ELR (cell line): Measurements from ENCODE around the gene IFITM10.
"Not testable (repeated sequence)": the region's sequence is repeated elsewhere in the genome, so short reads cannot be mapped to it uniquely, and the experiment has no call there.

Source experiments
- DNase-seq: peaks from one replicate; pipeline ENCODE4 v3.0.0-alpha.2; 2015; ENCODE audit warnings: low read depth

The IFITM10 gene

GRCh38 chr11:1691026-1691877 lies 59.1 kb downstream of the IFITM10 start:
- DNase-seq: no peak

- no peak for DNase-seq
Observed at GRCh38 chr11:1690167-1691025, 60.0 kb downstream of the IFITM10 start.

GRCh38 chr11:1689250-1690166 lies 60.9 kb downstream of the IFITM10 start:
- DNase-seq: not testable (repeated sequence)

DNA sequence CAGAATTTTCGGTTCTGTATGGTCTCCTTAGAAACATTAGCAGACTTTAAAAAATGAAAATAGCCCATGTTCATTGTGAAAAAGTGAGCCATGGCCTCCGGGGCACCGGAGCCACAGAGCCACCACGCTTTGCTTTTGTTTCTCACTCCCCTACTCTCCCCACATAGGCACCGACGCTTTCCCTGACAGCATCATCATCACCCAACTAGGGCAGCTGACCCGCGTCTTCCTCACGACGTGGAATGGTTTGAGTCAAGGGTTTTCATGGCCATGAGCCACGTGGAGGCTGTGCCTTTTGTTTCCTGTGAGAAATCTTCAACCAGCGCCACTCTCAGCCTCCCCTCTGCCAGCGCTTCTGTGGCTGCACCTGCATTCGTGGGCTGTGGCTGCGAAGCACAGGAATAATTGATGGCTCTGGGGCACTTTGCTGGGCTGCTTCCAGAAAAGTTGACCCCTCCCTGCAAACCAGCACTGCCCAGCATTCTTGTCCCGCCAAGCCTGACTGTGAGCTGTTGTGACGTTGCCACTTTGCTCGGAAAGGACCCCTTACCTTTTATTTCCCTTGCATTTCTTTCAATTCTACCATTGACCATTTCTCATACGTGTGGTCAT lies 62.0 kb downstream of the IFITM10 start:
- DNase-seq: not testable (repeated sequence)

DNA sequence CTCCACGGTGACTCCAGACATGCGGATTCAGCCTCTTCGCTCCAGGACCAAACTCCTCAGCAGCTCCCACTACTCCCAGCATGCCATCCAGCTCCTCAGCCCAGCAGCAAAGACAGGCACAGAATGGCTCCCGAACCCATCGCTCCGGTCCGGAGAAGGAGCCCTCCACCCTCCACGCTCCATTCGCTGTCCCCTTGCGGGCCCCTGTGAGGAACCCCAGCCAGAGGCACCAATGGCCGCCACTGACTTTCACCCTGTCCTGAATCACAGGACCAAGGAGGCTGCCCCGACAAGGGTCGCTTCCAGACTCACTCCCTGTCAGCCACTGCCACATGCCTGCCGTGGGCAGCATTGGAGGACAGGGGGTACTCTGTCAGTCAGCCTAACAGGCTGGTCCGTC lies 64.2 kb downstream of the IFITM10 start:
- not testable (repeated sequence) for DNase-seq

DNA sequence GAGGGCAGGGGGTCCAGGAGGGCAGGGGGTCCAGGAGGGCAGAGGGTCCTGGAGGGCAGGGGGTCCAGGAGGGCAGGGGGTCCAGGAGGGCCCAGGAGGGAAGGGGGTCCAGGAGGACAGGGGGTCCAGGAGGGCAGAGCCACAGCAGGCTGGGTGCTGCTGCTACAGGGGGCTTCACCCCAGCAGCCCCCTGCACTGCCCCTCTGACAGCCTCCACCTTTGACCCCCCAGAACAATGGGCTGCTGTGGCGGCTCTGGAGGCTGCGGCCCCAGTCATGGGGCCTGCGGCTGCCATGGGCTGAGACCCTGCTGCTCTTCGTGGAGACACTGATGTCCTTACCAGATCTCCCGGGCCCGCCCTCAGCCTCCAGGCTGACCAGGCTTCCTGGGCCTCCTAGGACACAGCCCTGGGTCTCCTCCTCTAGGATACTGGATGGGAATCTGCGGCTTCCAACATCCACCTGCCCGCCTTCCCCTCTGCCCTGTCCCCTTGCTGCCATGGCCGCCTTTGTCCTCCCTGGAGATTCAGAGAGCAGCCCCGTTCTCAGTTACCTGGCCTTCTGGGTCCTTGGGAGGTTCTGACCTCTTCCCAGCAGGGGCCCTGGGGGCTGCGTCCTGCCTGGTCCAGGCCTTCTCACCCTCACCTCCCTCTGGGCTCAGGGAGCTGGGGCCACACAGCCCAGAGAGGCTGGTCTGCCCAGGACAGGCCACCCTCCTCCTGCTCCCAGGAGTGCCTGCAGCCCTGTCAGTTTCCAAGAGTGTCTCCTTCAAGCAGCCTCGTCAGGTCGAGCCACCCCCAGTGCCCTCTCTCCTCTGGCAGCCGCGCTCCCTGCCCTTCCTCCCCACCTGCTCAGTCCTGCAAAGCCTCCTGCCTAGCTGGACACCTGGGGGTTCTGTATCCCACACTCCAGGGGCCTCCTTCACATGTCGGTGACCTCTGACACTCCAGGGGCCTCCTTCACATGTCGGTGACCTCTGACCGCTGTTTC lies 65.2 kb downstream of the IFITM10 start:
- not testable (repeated sequence) for DNase-seq

DNA sequence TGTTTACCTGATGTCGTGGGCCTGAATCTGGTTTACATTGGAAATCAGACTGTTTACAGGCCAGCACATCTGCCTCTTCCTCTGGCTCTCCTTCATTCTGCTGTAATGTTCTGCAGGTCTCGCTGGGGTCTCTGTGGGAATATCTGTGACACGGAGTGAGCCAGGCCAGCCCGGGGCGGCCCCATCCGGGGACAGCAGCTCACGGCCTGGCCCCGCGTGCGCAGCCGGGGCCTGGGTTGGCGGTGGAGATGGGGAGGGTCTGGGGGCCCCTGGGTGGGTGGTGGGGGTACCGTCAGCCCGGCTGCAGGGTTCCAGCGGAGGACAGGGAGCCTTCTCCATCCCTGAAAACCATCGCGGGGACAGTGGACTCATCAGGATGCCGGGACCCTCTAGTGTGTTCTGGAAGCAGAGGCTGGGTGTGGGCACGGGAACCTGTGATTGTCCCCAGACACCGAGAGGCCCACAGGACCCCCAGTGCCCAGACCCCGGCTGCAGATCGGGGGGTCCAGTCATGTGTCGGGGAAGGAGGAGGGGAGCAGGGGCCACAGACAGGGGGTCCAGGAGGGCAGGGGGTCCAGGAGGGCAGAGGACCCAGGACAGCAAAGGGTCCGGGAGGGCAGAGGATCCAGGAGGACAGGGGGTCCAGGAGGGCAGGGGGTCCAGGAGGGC lies 66.4 kb downstream of the IFITM10 start:
- DNase-seq: not testable (repeated sequence)

DNA sequence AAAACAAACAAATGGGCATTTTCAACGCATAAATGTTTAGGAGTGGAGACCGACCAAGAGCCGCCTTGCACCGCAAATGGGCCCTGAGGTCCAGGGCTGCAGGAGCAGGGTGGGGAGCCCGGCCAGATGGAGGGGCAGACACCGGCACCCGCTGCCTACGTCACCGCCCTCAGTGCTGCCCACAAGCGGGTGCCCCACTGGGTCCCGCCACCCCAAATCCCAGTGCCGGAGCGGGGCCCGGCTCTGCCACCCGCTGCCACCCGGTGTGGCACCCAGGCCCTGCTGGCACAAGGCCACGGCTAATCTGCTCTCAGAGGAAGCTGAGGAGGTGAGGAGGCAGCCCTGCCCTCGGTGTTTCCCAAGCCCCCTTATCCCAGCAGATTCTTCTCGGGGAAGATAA lies 67.2 kb downstream of the IFITM10 start:
- DNase-seq: not testable (repeated sequence)
